GM19193 (cell line): ENCODE measurements around the gene CHCHD4.

ENCODE experiments used
- POLR2A ChIP-seq: IDR thresholded peaks from 4 replicates; pipeline ENCODE4 v1.6.1; 2011; ENCODE audit not compliant: insufficient read depth, insufficient read length; ENCODE audit errors: extremely low read depth

The CHCHD4 gene

GRCh38 chr3:14123308-14124222 is 1.1 kb downstream of the CHCHD4 start:
- TF ChIP-seq POLR2A = no peak

- TF ChIP-seq POLR2A = no peak
Observed at GRCh38 chr3:14122301-14122700, 2.4 kb downstream of the CHCHD4 start.

GRCh38 chr3:14121859-14122258 is 2.8 kb downstream of the CHCHD4 start:
- no peak for TF ChIP-seq POLR2A

DNA sequence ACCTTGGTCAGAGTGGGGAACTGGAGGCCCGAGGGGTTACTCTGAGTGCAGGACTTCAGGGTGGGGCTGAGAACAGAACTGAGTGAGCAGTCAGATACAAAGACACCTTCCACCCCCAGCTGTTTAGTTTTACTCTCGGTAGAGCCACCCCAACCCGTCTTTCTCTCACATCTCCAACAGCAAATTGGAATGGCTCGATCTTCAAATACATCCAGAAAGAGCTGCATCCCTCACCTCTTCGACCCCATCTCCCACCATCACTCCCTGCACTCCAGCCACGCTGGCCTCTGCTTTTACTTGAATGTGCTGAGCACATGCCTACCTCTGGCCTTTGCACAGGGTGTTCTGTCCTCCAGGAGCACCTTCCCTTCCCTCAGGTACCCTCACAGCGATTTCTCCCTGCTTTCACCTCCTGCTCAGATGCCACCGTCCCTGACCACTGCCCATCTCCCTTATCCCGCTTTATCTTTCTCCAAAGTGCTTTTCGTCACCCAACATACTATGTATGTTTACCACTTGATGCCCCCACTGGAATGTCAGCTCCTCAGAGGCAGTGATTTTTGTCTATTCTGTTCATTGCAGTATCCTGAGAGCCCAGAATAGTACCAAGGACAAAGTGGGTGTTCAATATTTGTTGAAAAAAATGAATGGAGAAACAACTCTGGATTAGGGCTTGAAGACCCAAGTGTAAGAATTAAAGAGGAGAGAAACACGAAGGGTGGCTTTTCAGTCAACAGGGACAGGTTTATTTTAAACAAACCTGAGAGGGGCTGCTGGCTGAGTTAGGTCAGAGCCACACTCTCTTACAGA is 4.4 kb downstream of the CHCHD4 start:
- no peak for TF ChIP-seq POLR2A

- TF ChIP-seq POLR2A = no peak
Observed at GRCh38 chr3:14119651-14120050, 5.0 kb downstream of the CHCHD4 start.

DNA sequence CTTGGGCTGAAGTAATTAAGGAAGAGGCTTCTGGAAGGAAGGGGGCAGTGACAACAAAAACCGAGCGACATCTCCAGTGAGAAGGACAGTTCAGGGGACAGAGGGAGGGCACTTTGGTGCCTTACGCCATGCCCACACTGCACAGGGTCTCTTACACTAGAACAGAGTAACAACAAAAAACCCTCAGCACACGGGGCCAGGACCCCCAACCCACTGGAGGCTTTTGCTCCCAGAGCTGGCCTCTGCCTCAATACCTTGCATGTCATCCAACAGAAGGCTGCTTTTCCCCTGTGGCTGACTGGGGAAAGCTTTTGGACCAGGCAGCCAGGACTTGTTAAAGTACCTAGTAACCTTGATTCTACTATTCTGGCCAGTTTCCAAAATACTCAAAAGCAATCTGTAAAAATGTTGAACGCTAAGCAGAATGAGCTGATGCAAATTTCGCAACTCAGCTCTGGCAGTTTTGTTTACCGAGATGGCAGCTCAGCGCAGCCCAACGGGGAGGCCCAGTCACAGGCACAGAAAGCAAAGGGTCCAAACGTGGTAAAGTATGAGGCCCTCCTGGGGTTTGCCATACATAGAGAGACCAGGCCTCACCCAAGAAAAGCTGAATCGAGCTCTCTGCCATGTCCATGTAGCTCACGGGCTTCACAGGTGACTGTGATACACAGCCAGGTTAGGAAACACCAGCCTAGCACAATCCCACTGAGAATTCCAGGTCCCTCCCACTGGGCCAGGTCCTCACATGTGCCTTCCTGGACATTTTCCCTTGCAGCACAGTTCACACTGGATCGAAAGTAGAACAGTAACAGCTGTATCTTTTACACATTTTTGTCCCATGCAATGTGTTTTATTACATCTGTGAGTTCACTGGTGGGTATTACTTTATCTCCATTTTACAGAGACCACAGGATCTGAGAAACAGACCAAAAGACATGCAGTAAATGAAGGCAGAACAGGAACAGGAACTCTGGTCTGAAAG is 6.0 kb downstream of the CHCHD4 start:
- no peak for TF ChIP-seq POLR2A

- no peak for TF ChIP-seq POLR2A
Observed at GRCh38 chr3:14117468-14118399, 6.9 kb downstream of the CHCHD4 start.

DNA sequence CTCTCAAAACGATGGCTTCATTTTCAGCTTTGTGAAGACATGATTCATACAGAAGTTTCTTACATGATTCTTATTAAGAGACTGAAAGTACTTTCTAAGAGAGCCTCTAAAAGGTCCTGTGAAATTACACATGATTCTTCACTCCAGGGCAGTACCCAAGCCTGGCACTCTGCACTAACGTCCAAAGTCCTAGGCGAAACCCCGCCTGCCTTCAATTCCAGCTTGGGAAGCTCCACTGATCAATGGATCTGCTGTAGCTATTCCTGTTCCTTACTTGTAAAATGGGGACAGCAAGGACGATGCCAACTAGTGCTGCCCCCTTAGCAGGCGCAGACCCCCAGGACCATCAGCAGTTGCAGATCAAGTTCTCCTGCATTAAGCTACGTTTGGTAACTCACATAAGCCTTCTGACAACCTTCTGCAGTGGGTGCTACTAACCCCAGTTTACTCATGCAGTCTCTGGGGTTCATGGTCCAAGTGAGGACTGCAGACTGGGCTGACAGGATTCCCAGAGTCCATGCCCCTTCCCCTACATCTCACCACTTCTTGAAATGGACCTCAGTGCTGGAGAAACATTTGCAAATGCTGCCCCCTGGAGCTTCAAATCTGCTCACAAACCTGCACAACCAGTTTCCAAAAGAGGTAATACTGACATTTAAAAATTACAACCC is 10.6 kb downstream of the CHCHD4 start:
- TF ChIP-seq POLR2A = no peak

DNA sequence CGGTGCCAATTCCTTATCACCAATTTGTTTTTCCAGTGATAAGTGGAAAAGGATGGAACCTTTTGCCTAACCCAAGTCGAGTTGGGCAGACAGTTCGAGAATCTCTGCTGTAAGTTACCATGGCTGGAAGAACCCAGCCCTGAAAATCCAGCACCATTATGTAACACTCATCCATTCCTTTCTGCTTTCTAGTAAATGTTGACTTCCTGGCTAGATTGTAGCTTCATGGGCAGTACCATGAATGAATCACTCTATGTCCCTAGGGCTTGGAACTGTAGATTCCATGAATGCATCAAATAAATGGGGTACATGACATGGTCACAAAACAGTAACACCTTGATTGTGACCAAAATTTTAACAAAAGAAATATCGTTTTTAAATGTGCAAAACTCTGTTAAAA is 14.0 kb downstream of the CHCHD4 start:
- TF ChIP-seq POLR2A = no peak

GRCh38 chr3:14097616-14098391 is 26.9 kb downstream of the CHCHD4 start:
- TF ChIP-seq POLR2A = no peak

- no peak for TF ChIP-seq POLR2A
Observed at GRCh38 chr3:14096742-14097141, 27.9 kb downstream of the CHCHD4 start.

DNA sequence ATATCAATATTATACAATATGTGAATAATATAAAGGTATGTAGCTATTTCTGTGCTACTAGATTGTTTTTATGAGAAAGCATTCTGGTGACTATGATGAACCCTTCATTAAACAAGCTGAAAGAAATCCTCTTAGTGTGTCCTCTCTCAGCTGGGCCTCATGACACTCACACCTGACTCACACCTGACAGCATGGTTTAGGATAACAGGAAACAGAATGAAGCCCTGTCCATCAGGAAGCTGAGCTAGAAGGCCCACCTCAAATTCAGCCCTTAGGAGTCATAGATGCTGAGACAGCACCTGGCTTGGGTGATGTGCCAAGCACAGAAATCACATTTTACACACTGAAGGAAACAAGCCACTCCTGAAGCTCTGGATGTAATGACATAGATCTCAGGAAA is 30.8 kb downstream of the CHCHD4 start:
- no peak for TF ChIP-seq POLR2A
